Measurements from ENCODE around the gene GFOD1.
A peak's percentile ranks its signal among the peaks of the same experiment; 100 is the strongest.
"Not testable (repeated sequence)": the region's sequence is repeated elsewhere in the genome, so short reads cannot be mapped to it uniquely, and the experiment has no call there.

Gene GFOD1

GRCh38 chr6:13511141-13511571 is 23.8 kb upstream of the GFOD1 start:
- DNase-seq: not testable (repeated sequence)

- not testable (repeated sequence) for DNase-seq
Observed at GRCh38 chr6:13510433-13510832, 23.0 kb upstream of the GFOD1 start.

GRCh38 chr6:13508711-13509705 is 21.6 kb upstream of the GFOD1 start:
- no peak for DNase-seq

- DNase-seq: no peak
Observed at GRCh38 chr6:13507306-13507860, 20.0 kb upstream of the GFOD1 start.

GRCh38 chr6:13505345-13505734 is 17.9 kb upstream of the GFOD1 start:
- no peak for DNase-seq

- DNase-seq: no peak
Observed at GRCh38 chr6:13504611-13505344, 17.4 kb upstream of the GFOD1 start.

GRCh38 chr6:13500915-13501314 is 13.5 kb upstream of the GFOD1 start:
- DNase-seq: no peak

- DNase-seq: no peak
Observed at GRCh38 chr6:13500264-13500663, 12.9 kb upstream of the GFOD1 start.

GRCh38 chr6:13496513-13497190 is 9.3 kb upstream of the GFOD1 start:
- no peak for DNase-seq

- no peak for DNase-seq
Observed at GRCh38 chr6:13495818-13496217, 8.4 kb upstream of the GFOD1 start.

GRCh38 chr6:13495112-13495776 is 7.8 kb upstream of the GFOD1 start:
- DNase-seq: no peak

- no peak for DNase-seq
Observed at GRCh38 chr6:13494137-13494536, 6.7 kb upstream of the GFOD1 start.

- no peak for DNase-seq
Observed at GRCh38 chr6:13493147-13493546, 5.7 kb upstream of the GFOD1 start.

- DNase-seq: no peak
Observed at GRCh38 chr6:13492357-13492756, 5.0 kb upstream of the GFOD1 start.

GRCh38 chr6:13491538-13491937 is 4.1 kb upstream of the GFOD1 start:
- DNase-seq: no peak

- DNase-seq: no peak
Observed at GRCh38 chr6:13490402-13490801, 3.0 kb upstream of the GFOD1 start.

- DNase-seq: no peak
Observed at GRCh38 chr6:13488896-13489237, 1.5 kb upstream of the GFOD1 start.

- DNase-seq: peak; percentile 2
Observed at GRCh38 chr6:13488015-13488895, 855 bp upstream of the GFOD1 start.

- DNase-seq: peak; percentile 37
Observed at GRCh38 chr6:13486679-13487121, 700 bp downstream of the GFOD1 start.

- DNase-seq: no peak
Observed at GRCh38 chr6:13485923-13486562, 1.4 kb downstream of the GFOD1 start.

GRCh38 chr6:13485303-13485702 is 2.1 kb downstream of the GFOD1 start:
- no peak for DNase-seq

Data from activated effector memory CD4-positive, alpha-beta T cell treated with Interleukin-2 at 50 U/mL for 16 hours (primary cell).